HEK293 (cell line): Measurements from ENCODE around the gene POLR1E.

Experiments used
- CTCF ChIA-PET: fragments of 350-600 bp; formaldehyde crosslinking; extraction: SDS; loops from one replicate; lab custom pipeline; 2021; ENCODE audit warnings: antibody characterized with exemption; lab: Yijun Ruan, JAX
- POLR2A ChIA-PET: fragments of 300-600 bp; formaldehyde crosslinking; extraction: SDS; loops from one replicate; lab custom pipeline; 2020; ENCODE audit warnings: antibody characterized with exemption, inconsistent platforms; lab: Yijun Ruan, JAX
- H3K27ac ChIP-seq: fragments of 200-500 bp; sonication (Bioruptor generic); 2 replicates; pipeline ENCODE4 v1.5.1; 2014; ENCODE audit warnings: low read depth, low read length, control low read depth, inconsistent platforms; ENCODE audit errors: extremely low read depth
- H3K36me3 ChIP-seq, 2 experiments: fragments of 200-500 bp in 1 of 2; sonication (Bioruptor generic) in 1 of 2; 1 replicate in 1 of 2; 2 replicates in 1 of 2; pipeline ENCODE4 v1.5.1; 2014 to 2017; ENCODE audit warnings: inconsistent platforms in 2 of 2, low read length in 2 of 2; ENCODE audit not compliant: control insufficient read depth in 2 of 2, insufficient read depth in 1 of 2
- H3K4me1 ChIP-seq: fragments of 200-500 bp; sonication (Bioruptor generic); 2 replicates; pipeline ENCODE4 v1.5.1; 2014; ENCODE audit warnings: mild to moderate bottlenecking, low read length, inconsistent platforms; ENCODE audit not compliant: control insufficient read depth, insufficient read depth
- H3K4me3 ChIP-seq: 2 replicates; pipeline ENCODE4 v1.5.1; 2011; ENCODE audit warnings: low read depth, mild to moderate bottlenecking, control low read depth, low read length, moderate library complexity
- H3K9me3 ChIP-seq: fragments of 200-500 bp; sonication (Bioruptor generic); 2 replicates; pipeline ENCODE4 v1.5.1; 2014; ENCODE audit warnings: low read depth, low read length, inconsistent platforms; ENCODE audit not compliant: control insufficient read depth, insufficient read depth
- FEZF1 ChIP-seq: fragments of 450-650 bp; formaldehyde crosslinking; IDR thresholded peaks from 2 replicates; pipeline ENCODE4 v1.5.1; 2016; ENCODE audit warnings: missing biosample characterization, missing genetic modification characterization
- GLIS1 ChIP-seq: fragments of 450-650 bp; formaldehyde crosslinking; IDR thresholded peaks from 2 replicates; pipeline ENCODE4 v1.5.1; 2016; ENCODE audit warnings: missing biosample characterization, missing genetic modification characterization
- HOXA7 ChIP-seq: sonication (generic); formaldehyde crosslinking; IDR thresholded peaks from 2 replicates; pipeline ENCODE4 v1.8.1; 2022; ENCODE audit warnings: missing genetic modification reagents, borderline replicate concordance
- IKZF3 ChIP-seq: fragments of 450-650 bp; IDR thresholded peaks from 2 replicates; pipeline ENCODE4 v1.5.0; 2018; ENCODE audit warnings: missing biosample characterization, mild to moderate bottlenecking, missing genetic modification characterization, moderate library complexity
- MEIS1 ChIP-seq: sonication (generic); formaldehyde crosslinking; IDR thresholded peaks from 2 replicates; pipeline ENCODE4 v1.8.1; 2022; ENCODE audit warnings: missing genetic modification reagents, mild to moderate bottlenecking, borderline replicate concordance
- PRDM2 ChIP-seq: fragments of 450-650 bp; formaldehyde crosslinking; IDR thresholded peaks from 2 replicates; pipeline ENCODE4 v1.5.1; 2016; ENCODE audit warnings: missing biosample characterization, missing genetic modification characterization, borderline replicate concordance
- ZEB2 ChIP-seq: fragments of 450-650 bp; formaldehyde crosslinking; IDR thresholded peaks from 2 replicates; pipeline ENCODE4 v1.5.1; 2016; ENCODE audit warnings: missing biosample characterization, missing genetic modification characterization
- ZFP37 ChIP-seq: fragments of 450-650 bp; formaldehyde crosslinking; IDR thresholded peaks from 2 replicates; pipeline ENCODE4 v1.5.1; 2016; ENCODE audit warnings: missing biosample characterization, missing genetic modification characterization
- ZNF10 ChIP-seq: fragments of 450-650 bp; formaldehyde crosslinking; IDR thresholded peaks from 2 replicates; pipeline ENCODE4 v1.5.1; 2017; ENCODE audit warnings: missing biosample characterization, missing genetic modification characterization
- ZNF133 ChIP-seq: fragments of 450-650 bp; formaldehyde crosslinking; IDR thresholded peaks from 2 replicates; pipeline ENCODE4 v1.5.1; 2016; ENCODE audit warnings: missing biosample characterization, missing genetic modification characterization
- ZNF148 ChIP-seq: fragments of 450-650 bp; formaldehyde crosslinking; IDR thresholded peaks from 2 replicates; pipeline ENCODE4 v1.5.0; 2017; ENCODE audit warnings: missing biosample characterization, missing genetic modification characterization, borderline replicate concordance
- ZNF174 ChIP-seq: fragments of 450-650 bp; formaldehyde crosslinking; IDR thresholded peaks from 2 replicates; pipeline ENCODE4 v1.5.0; 2017; ENCODE audit warnings: missing biosample characterization, mild to moderate bottlenecking, missing genetic modification characterization
- ZNF23 ChIP-seq: fragments of 450-650 bp; formaldehyde crosslinking; IDR thresholded peaks from 2 replicates; pipeline ENCODE4 v1.5.1; 2016; ENCODE audit warnings: missing biosample characterization, missing genetic modification characterization, borderline replicate concordance
- ZNF394 ChIP-seq: fragments of 450-650 bp; formaldehyde crosslinking; IDR thresholded peaks from 2 replicates; pipeline ENCODE4 v1.5.1; 2016; ENCODE audit warnings: missing biosample characterization, missing genetic modification characterization, mild to moderate bottlenecking, moderate library complexity, borderline replicate concordance
- ZNF433 ChIP-seq: fragments of 450-650 bp; formaldehyde crosslinking; IDR thresholded peaks from 2 replicates; pipeline ENCODE4 v1.5.1; 2016; ENCODE audit warnings: missing biosample characterization, missing genetic modification characterization, low read depth
- ZNF449 ChIP-seq: fragments of 450-650 bp; formaldehyde crosslinking; IDR thresholded peaks from 2 replicates; pipeline ENCODE4 v1.5.1; 2017; ENCODE audit warnings: missing biosample characterization, mild to moderate bottlenecking, missing genetic modification characterization, moderate library complexity
- ZNF48 ChIP-seq: fragments of 450-650 bp; formaldehyde crosslinking; IDR thresholded peaks from 2 replicates; pipeline ENCODE4 v1.5.1; 2016; ENCODE audit warnings: missing biosample characterization, missing genetic modification characterization
- ZNF560 ChIP-seq: fragments of 450-650 bp; formaldehyde crosslinking; IDR thresholded peaks from 2 replicates; pipeline ENCODE4 v1.5.1; 2017; ENCODE audit warnings: missing biosample characterization, missing genetic modification characterization, borderline replicate concordance
- ZNF654 ChIP-seq: fragments of 450-650 bp; formaldehyde crosslinking; IDR thresholded peaks from 2 replicates; pipeline ENCODE4 v1.5.1; 2016; ENCODE audit warnings: low read depth, missing biosample characterization, missing genetic modification characterization
- ZNF670 ChIP-seq: fragments of 450-650 bp; formaldehyde crosslinking; IDR thresholded peaks from 2 replicates; pipeline ENCODE4 v1.5.1; 2016; ENCODE audit warnings: missing biosample characterization, missing genetic modification characterization, low read depth

POLR1E gene

GRCh38 chr9:37496020-37496419, 10.3 kb downstream of the POLR1E start:
- ChIA-PET POLR2A (interaction anchor here (1.6 to 2.6 kb wide), 2 partner anchors 10 to 30 kb away, joined by 6 to 14 read pairs; partner anchors contain the start of genes POLR1E and ZBTB5), CTCF (interaction anchor here (0.6 to 1.0 kb wide), 3 partner anchors 86 to 585 kb away, joined by 3 to 4 read pairs (median 3); no protein-coding TSS in a partner anchor)
- no peaks in the 10 kb centered on the region for H3K9me3 ChIP-seq
- H3K4me3 ChIP-seq: no peak overlapping the region
- no peaks in the 10 kb centered on the region for H3K4me1 ChIP-seq
- TF ChIP-seq IKZF3 (no peak), ZNF133 (no peak), ZNF394 (tag by site-specific recombination) (no peak), MEIS1 (no peak), FEZF1 (tag by site-specific recombination) (no peak), ZNF23 (tag by site-specific recombination) (no peak), ZFP37 (tag by site-specific recombination) (no peak), ZNF148 (no peak), PRDM2 (tag by site-specific recombination) (no peak), ZNF670 (no peak), ZEB2 (tag by site-specific recombination) (no peak), ZNF433 (tag by site-specific recombination) (no peak), GLIS1 (tag by site-specific recombination) (no peak), ZNF10 (tag by site-specific recombination) (no peak), ZNF560 (tag by site-specific recombination) (no peak), ZNF48 (tag by site-specific recombination) (no peak), ZNF449 (tag by site-specific recombination) (no peak), ZNF174 (tag by site-specific recombination) (no peak), ZNF654 (tag by site-specific recombination) (no peak), HOXA7 (CRISPR knock-in tag) (no peak)
- H3K36me3 ChIP-seq: peaks cover 8 to 91% of the 10 kb centered on the region in 2 experiments; a peak in 2 of 3 replicates
- no peak overlapping the region for H3K27ac ChIP-seq
